ENCODE data around the gene FREM2.

FREM2 gene

DNA sequence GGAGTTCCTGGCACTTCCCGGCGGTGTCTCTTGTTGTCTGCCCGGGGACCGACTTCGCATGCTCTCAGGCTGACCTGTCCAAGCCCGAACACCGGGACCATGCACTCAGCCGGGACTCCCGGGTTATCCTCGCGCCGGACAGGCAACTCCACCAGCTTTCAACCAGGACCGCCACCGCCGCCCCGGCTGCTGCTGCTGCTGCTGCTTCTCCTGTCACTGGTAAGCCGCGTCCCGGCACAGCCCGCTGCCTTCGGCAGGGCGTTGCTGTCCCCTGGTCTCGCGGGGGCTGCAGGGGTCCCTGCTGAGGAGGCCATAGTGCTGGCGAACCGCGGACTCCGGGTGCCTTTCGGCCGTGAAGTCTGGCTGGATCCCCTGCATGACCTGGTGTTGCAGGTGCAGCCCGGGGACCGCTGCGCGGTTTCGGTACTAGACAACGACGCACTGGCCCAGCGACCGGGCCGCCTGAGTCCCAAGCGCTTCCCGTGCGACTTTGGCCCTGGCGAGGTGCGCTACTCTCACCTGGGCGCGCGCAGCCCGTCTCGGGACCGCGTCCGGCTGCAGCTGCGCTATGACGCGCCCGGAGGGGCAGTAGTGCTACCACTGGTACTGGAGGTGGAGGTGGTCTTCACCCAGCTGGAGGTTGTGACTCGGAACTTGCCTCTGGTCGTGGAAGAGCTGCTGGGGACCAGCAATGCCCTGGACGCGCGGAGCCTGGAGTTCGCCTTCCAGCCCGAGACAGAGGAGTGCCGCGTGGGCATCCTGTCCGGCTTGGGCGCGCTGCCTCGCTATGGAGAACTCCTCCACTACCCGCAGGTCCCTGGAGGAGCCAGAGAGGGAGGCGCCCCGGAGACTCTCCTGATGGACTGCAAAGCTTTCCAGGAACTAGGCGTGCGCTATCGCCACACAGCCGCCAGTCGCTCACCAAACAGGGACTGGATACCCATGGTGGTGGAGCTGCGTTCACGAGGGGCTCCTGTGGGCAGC lies 661 bp downstream of the FREM2 start:
- no peak for DNase-seq (ENCODE audit: low read depth)

DNA sequence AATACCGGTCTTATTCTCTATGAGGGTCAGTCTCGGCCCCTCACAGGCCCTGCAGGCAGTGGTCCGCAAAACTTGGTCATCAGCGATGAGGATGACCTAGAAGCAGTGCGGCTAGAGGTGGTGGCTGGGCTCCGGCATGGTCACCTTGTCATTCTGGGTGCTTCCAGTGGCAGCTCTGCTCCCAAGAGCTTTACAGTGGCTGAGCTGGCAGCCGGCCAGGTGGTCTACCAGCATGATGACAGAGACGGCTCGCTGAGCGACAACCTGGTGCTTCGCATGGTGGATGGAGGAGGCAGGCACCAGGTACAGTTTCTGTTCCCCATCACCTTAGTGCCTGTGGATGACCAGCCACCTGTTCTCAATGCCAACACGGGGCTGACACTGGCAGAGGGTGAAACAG lies 1.8 kb downstream of the FREM2 start:
- DNase-seq (ENCODE audit: low read depth), result no peak

DNA sequence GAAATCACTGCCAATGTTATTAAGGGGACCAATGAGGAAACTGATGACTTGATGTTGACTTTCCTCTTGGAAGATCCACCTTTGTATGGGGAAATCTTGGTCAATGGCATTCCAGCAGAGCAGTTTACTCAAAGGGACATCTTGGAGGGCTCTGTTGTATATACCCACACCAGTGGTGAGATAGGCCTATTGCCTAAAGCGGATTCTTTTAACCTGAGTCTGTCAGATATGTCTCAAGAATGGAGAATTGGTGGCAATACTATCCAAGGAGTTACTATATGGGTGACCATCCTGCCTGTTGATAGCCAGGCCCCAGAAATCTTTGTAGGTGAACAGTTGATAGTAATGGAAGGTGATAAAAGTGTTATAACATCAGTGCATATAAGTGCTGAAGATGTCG lies 3.4 kb downstream of the FREM2 start:
- no peak for DNase-seq (ENCODE audit: low read depth)

DNA sequence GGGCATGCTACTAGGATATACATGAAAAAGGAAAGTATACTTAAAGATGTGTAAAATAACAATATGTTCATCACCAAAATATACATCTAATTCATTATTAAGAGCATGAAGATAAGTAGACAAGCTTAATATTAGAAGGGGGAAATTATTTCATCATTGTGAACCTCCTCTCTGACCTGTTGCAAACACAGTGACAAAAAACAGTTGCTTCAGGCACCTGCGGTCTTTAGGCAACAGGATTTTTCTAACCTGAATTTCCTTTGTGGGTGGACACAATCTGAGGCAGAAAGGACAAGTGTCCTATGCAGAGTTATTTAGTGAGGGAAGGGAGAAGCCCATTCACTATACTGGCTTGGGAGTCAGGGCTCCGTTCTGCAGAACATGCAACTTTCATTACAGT lies 6.3 kb downstream of the FREM2 start:
- DNase-seq (ENCODE audit: low read depth), result no peak

DNA sequence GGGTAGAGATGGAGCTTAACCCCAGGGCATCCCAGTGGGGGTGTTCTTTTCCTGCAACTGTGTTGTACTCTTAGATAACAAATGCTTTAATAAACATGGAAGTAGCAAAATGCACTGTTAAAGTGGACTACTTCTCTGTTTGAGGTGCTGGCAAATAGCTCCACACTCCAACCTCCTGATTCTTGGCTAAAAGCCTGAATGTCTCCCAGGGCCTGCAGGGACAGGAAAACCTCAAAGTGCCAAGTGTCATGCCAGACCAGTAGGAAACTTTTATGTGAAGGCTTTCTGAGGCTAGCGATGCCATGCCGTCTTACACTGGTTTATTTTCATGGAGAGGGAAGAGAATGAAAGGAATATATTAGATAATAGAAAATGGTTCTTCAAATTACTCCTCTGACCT lies 6.8 kb downstream of the FREM2 start:
- no peak for DNase-seq (ENCODE audit: low read depth)

DNA sequence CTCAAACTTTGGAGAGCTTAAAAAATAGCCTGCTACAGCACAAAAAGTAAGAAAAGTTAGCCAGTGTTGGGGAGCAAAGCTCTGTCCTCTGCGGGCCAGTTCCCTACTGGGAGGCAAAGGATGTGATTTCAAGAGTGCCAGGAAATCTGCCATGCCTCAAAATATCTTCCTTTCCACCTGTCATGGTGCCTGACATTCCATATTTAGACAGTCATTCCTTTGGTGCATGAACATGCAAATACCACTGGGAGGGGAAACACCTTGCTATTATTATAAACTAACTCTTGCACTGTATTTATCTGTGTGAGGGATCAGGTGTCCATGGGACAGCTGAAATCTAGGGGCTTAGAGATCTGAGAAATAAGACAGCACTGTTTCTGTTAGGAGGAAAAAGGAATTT lies 10.3 kb downstream of the FREM2 start:
- DNase-seq (ENCODE audit: low read depth), result no peak

DNA sequence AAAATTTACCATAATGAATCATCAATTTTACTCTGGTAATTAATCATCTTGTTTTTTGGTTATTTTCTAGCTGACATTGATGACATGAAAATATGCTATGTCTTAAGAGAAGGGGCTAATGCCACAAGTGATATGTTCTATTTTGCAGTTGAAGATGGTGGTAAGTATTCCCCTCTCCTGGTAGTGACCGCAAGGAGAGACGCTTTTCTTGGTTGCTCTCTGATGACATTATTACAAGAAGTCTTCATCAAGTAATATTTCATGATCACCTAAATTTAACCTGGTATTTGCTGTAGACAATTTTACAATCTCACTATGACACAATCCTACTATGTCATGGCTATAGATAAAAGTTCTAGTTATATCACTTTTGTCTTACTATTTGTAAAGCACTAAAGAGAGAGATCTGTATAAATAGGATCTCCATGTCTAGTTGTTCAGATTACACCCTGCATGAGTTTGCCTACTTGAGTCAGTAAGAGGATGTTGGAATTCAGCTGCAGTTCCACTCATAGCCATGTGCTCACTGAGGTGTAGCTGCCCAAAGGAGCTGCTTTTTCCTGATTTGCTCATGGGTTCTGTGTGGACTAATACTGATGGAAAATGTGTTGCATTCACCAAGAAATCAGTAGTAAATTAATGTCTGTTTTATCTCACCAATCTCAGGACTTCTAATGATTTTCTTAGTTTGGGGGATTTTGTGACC lies 10.9 kb downstream of the FREM2 start:
- DNase-seq (ENCODE audit: low read depth), result no peak

DNA sequence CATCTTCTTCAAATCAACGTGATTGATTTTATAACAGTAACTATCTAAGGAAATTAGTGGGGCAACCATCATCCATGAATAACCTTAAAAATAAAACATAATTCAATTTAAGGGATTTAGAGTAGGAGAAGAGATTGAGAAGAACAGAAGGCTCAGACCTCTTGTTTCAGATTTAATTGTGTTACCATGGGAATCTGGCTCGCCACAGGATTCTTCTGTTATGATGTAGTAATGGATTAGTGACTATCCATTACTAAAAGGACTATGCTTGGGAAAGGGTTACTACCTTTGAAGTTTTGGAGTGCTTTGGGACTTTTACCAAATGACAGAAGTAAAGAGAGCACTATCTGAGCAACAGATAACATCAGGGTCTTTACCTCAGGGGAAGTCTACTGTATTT lies 13.2 kb downstream of the FREM2 start:
- no peak for DNase-seq (ENCODE audit: low read depth)

DNA sequence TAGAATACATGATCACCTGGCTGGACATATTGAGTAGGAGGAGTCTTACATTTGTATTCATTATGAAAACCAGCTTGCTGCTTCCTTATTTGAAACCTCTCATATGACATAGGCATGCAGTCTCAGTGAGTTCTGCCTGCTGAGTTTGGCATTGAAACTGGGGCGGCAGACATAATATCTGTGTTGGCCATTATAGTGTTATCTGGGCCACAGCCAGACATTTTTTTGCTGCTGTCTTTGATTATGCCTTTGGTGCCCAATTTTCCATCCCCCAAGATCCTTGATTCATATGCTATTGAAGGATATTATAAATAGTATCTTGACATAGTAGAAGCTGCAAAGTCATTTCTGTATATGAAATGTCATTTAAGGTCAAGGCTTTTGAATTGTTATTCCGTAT lies 15.8 kb downstream of the FREM2 start:
- no peak for DNase-seq (ENCODE audit: low read depth)

DNA sequence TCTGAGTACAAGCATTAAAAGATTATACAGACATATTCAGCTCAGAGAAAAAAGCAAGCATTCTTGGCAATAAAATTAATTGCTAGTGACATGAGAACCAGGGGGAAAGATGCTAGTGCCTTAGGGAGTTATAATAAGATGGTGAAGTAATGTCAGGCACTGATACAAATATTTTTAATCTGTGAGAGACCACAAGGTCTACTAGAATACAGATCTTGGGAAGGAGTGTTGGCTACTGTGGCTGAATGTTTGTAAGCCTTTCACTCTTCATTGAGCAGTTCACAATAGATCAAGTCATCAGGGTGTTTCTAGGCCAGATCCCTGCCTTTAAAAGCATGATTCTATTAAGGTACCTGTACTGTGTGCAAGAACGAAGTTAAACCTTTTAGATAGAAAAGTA lies 16.4 kb downstream of the FREM2 start:
- DNase-seq (ENCODE audit: low read depth), result no peak

DNA sequence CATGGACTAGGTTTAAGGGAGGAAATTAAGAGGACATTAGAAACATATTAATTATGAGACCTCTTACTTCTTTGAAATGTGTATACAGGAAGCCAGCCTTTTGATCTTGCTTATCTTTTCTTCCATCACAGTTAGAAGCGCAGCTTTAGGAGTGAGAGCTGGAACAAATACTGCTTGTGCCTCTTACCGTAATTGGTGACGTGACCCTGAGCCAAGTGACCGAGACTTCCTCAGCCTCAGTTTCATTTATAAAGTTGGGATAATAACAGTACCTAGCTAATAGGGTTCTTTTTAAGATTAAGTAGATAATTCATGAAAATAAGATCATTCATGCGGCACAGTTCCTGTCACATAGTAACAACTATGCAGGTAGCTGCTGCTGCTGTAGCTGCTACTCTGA lies 18.5 kb downstream of the FREM2 start:
- no peak for DNase-seq (ENCODE audit: low read depth)

DNA sequence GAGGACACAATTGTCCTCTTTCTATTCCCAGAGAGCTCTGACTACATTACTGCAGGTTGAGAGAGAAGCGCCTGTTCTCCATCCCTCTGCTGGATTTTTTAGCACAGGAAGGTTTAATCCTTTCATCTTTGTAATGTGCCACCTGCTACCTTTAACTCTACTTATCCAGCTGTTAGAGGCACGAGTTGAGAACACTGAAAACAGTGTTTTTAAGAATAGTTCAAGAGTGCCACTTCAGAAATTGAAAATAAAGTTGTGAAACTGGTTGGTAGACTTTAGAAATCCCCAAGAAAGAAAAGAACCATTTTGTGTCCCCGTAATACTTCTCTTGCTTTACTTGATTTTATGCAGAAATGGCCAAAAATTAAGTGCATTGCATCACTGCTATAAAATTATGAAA lies 20.6 kb downstream of the FREM2 start:
- no peak for DNase-seq (ENCODE audit: low read depth)

DNA sequence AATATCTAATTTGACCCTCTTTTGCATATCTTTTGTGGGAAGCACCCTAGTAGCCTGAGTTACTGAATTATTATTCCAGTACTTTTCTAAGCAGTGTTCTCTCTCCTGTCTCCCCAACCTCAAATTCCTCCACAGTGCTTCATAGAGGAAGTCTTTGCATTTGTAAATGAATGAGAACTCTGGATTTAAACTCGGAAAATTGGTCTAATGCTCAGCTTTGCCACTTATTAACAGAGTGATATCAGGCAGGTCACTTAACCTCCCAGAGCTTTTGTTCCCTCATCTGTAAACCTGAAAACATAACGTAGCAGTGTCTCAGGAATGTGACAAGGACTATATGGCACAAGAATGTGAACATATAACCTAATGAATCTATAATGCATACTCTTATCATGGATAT lies 26.2 kb downstream of the FREM2 start:
- no peak for DNase-seq (ENCODE audit: low read depth)

DNA sequence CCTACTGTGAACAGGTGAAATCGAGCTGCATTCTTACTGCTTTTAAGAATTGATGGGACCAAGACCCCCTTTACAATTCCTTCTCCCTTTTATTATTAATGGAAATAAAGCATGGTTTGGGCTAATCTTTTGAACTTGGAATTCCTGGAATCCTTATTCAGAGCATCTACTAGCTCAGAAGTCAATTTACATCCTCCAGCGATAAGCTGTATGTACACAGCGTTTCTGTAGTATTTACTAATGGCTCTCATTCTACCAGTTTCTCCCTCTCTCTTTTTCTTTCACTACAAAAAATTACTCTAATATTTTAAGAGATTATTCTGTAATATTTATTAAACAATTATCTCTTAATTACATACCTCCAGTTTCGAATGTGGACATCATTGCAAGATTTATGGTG lies 31.5 kb downstream of the FREM2 start:
- DNase-seq (ENCODE audit: low read depth), result no peak

DNA sequence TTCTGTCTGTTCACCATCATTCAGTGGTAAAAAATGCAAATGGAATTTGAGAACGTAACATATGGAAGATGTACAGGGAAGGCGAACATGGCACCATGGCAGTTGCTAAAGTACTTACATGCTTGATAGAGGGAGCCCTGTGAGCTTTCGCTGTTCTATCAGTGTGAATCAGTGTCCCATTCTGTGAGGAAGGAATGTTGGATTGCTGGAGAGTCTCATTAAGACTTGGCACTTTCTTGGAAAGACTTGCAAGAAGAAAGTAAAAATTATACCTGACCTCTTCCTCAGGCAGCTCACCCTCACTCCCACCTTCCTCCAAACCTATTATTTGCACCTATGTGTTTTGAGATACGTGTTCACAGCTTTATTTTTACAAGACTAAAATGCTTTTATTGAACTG lies 43.5 kb downstream of the FREM2 start:
- DNase-seq (ENCODE audit: low read depth), result no peak

DNA sequence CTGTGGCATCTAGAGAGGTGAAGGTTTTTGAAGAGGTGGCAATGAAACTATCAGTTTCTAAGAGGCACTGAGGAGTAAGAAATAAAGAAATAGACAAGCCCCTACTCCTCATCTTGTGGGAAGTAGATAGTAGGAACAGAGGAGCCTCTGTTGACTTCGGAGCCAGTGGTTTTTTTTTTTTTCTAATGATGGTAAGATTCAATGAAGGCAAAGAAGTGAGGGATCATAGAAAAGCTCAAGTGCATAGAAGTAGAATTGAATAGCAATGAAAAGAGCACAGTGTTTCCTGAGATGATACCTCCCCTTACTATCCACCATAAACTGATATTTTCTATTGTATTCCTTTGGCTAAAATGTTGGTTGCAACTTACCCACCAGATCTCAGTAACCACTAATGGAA lies 46.3 kb downstream of the FREM2 start:
- DNase-seq (ENCODE audit: low read depth), result no peak

DNA sequence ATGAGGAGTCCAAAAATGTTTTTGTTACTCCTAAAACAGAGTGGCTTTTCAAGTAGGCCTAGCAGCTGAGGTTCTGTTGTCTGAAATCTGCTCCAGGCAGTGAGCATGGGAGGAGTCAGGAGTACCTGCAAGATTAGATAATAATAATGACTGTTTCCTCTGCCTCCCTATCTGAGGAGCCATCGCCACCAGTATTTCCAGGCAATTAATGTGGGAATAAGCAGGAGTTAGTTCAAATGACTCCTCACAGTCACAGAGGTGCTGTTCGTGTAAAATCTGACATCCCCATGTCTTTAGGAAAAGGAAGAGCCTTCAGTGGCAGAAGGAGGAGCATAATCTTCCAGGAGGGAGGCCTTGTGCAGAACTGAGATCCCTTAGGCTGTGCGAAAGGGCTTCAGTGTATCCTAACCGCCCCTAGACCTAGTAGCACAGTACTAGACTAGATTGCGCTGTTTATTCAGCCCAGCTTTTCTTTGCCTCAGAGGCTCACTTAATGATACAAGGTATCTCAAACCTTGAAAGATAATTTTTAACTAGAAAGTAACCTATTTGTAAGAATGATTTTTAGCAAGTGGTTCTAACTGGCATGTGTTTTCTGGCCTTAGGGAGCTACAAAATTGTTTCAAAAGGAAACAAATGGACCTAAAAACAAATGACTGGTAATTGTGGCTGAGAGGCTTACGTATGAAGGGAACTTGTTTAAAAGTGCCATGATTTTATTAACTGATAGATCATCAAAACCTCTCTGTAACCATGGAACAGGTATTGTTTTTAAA lies 49.0 kb downstream of the FREM2 start:
- no peak for DNase-seq (ENCODE audit: low read depth)

DNA sequence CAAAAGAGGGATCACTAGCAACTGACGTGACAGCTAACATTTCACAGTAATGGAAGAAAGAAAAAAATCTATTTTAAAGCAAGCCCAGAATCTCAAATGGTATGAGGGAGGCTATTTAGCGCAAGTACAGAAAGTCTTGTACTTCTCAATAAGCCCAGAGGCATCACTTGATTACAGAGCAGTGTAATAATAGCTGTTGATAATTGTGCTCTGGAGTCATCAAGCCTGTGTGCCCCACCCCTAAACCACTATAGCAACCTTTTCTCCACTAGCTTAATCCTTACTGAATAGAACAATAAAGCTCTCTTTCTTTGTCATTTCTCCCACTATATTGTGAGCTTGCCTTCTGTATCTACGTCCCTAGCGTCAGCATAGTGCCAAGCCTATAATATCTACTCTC lies 56.6 kb downstream of the FREM2 start:
- no peak for DNase-seq (ENCODE audit: low read depth)

DNA sequence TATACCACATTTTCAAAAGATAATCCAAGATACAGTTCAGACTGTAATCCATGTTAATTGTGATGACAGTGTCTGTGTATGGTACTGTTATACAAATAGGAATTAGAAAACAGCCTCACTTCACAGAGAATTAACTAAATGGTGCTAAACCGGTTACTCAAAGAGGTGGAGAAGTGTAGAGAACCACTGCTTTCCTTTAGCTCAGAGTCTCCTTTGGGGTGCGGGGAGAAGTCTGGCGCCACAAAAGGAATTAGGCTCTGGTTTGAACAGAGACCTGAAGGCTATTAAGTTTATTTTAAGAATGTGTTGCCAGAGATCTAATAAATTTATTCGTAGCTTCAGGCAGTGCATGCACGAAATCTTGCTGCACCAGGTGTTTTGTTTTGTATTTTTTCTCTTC lies 65.8 kb downstream of the FREM2 start:
- no peak for DNase-seq (ENCODE audit: low read depth)

DNA sequence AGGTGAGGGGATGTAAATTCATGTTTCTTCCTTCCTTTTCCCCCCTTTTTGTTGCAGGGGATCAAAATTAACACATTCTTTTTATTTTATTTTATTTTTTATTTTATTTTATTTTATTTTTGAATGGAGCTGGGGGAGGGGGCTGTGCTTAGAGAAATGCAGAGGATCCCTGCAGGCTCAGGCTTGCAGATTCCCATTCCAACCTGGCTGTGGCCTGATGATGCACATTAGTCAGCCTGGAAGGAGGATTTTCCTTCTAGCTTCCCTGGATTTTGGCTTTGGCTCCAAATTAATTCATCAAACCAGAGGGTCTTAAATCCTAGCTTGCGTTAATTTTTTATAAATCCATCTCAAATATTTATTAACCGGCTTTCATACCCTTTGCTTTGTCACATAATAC lies 67.0 kb downstream of the FREM2 start:
- no peak for DNase-seq (ENCODE audit: low read depth)

DNA sequence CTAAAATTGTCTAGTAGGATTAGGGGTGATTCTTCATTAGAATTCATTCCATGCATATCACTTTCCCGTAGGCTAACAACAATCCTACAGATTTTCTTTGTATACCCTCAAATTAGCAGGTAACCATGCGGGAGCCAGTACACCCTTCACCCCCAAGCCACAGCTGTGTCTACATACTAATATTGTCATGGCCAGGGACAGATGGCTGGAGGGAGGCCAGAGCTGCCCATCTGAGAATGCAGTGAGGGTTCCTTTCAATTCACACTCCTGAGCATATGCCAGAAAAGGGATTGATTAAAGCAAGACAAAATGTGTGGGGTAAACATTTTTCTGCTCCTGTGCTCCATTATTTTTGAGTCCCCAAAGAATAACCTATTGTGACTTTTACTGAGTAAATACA lies 68.9 kb downstream of the FREM2 start:
- DNase-seq (ENCODE audit: low read depth), result no peak

DNA sequence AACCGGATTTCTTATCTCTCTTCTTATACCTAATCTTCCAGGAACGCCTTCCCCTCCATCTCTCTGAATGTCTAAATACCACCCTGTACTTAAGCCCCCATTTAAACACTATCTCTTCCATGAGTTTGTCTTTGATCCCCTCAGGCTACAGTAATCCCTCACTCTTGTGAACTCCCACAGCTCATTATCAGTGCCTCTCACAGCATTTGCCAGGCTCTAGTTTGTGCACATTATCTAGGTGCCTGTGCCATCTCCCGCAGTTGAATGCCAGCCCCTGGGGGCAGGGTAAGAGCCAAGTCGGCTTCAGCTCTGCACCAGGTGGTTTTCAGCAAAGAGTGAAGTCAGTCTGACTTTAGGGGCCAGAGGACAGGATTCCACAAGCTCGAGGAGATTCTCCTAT lies 71.4 kb downstream of the FREM2 start:
- no peak for DNase-seq (ENCODE audit: low read depth)

DNA sequence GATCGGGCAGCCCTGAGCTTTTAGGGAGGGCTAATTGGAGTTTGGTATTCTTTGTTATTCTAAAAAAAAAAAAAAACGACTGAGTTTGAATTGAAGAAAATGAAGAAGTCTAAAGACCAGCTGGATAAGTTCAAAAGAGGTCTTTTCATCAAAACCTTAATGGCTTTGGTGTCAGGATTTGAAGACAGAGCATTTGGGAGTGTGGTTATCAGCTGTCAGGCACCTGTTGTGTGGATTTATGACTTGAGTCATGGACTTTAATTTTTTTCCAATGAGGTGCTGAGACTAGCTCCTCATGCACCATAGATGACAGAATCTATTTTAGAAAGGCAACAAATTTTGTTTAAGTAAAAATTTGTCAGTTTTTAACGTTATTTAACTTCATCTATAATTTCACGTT lies 72.5 kb downstream of the FREM2 start:
- no peak for DNase-seq (ENCODE audit: low read depth)

Measured in stimulated activated CD8-positive, alpha-beta memory T cell treated with anti-CD3 and anti-CD28 coated beads, Interleukin-4, amount 100 ng/mL, for 24 hours (primary cell).